ENCODE results near the gene MAN2A1.

The MAN2A1 gene

GRCh38 chr5:109688970-109689739 lies 572 bp upstream of the MAN2A1 start (continued):
- TF ChIP-seq ZNF214 (tag by site-specific recombination; IDR thresholded peaks at IDR 0.05; ENCODE audit: borderline replicate concordance) (no peak), ZNF148 (tag by site-specific recombination; IDR thresholded peaks at IDR 0.05; ENCODE audit: borderline replicate concordance) (no peak), ZNF585B (tag by site-specific recombination; IDR thresholded peaks at IDR 0.05) (no peak), ZNF19 (tag by site-specific recombination; IDR thresholded peaks at IDR 0.05; ENCODE audit: low read depth) (no peak), ZNF830 (tag by site-specific recombination; IDR thresholded peaks at IDR 0.05; ENCODE audit: low read depth) (no peak), ZNF660 (tag by site-specific recombination; IDR thresholded peaks at IDR 0.05) (0 out of 2 replicates have a peak, but pooled peaks have one; percentile 10), ZNF416 (tag by site-specific recombination; IDR thresholded peaks at IDR 0.05) (no peak), ZNF654 (tag by site-specific recombination; IDR thresholded peaks at IDR 0.05; ENCODE audit: low read depth) (no peak), ZNF223 (tag by site-specific recombination; IDR thresholded peaks at IDR 0.05) (no peak), ZNF560 (tag by site-specific recombination; IDR thresholded peaks at IDR 0.05; ENCODE audit: borderline replicate concordance) (no peak), ZNF423 (tag by site-specific recombination; IDR thresholded peaks at IDR 0.05) (0 out of 2 replicates have a peak, but pooled peaks have one; percentile 9), ZNF501 (tag by site-specific recombination; IDR thresholded peaks at IDR 0.05) (no peak; the same call in 1 of the 2 replicates), ZNF394 (tag by site-specific recombination; IDR thresholded peaks at IDR 0.05; ENCODE audit: borderline replicate concordance) (peak; percentile 1; the same call in 1 of the 2 replicates), PATZ1 (tag by site-specific recombination; IDR thresholded peaks at IDR 0.05) (peak; percentile 86), SETDB1 (IDR thresholded peaks at IDR 0.05; ENCODE audit: insufficient read length, low read length) (peak; percentile 89), ZNF302 (tag by site-specific recombination; IDR thresholded peaks at IDR 0.05; ENCODE audit: low read depth) (no peak), ZNF488 (tag by site-specific recombination; IDR thresholded peaks at IDR 0.05) (no peak), KLF1 (tag by site-specific recombination; IDR thresholded peaks at IDR 0.05) (no peak), ZNF211 (tag by site-specific recombination; IDR thresholded peaks at IDR 0.05; ENCODE audit: low read depth) (no peak), ZNF280C (tag by site-specific recombination; IDR thresholded peaks at IDR 0.05) (no peak)
- TF ChIP-seq, protein P1, sequence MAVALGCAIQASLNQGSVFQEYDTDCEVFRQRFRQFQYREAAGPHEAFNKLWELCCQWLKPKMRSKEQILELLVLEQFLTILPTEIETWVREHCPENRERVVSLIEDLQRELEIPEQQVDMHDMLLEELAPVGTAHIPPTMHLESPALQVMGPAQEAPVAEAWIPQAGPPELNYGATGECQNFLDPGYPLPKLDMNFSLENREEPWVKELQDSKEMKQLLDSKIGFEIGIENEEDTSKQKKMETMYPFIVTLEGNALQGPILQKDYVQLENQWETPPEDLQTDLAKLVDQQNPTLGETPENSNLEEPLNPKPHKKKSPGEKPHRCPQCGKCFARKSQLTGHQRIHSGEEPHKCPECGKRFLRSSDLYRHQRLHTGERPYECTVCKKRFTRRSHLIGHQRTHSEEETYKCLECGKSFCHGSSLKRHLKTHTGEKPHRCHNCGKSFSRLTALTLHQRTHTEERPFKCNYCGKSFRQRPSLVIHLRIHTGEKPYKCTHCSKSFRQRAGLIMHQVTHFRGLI (tag by site-specific recombination; IDR thresholded peaks at IDR 0.05): no peak
- TF ChIP-seq, protein P2, sequence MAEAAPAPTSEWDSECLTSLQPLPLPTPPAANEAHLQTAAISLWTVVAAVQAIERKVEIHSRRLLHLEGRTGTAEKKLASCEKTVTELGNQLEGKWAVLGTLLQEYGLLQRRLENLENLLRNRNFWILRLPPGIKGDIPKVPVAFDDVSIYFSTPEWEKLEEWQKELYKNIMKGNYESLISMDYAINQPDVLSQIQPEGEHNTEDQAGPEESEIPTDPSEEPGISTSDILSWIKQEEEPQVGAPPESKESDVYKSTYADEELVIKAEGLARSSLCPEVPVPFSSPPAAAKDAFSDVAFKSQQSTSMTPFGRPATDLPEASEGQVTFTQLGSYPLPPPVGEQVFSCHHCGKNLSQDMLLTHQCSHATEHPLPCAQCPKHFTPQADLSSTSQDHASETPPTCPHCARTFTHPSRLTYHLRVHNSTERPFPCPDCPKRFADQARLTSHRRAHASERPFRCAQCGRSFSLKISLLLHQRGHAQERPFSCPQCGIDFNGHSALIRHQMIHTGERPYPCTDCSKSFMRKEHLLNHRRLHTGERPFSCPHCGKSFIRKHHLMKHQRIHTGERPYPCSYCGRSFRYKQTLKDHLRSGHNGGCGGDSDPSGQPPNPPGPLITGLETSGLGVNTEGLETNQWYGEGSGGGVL (tag by site-specific recombination; IDR thresholded peaks at IDR 0.05): peak; percentile 91
- TF ChIP-seq, protein P3, sequence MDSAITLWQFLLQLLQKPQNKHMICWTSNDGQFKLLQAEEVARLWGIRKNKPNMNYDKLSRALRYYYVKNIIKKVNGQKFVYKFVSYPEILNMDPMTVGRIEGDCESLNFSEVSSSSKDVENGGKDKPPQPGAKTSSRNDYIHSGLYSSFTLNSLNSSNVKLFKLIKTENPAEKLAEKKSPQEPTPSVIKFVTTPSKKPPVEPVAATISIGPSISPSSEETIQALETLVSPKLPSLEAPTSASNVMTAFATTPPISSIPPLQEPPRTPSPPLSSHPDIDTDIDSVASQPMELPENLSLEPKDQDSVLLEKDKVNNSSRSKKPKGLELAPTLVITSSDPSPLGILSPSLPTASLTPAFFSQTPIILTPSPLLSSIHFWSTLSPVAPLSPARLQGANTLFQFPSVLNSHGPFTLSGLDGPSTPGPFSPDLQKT (IDR thresholded peaks at IDR 0.05; ENCODE audit: borderline replicate concordance, low read depth, low read length): no peak
- TF ChIP-seq, protein P4, sequence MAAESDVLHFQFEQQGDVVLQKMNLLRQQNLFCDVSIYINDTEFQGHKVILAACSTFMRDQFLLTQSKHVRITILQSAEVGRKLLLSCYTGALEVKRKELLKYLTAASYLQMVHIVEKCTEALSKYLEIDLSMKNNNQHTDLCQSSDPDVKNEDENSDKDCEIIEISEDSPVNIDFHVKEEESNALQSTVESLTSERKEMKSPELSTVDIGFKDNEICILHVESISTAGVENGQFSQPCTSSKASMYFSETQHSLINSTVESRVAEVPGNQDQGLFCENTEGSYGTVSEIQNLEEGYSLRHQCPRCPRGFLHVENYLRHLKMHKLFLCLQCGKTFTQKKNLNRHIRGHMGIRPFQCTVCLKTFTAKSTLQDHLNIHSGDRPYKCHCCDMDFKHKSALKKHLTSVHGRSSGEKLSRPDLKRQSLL (tag by site-specific recombination; IDR thresholded peaks at IDR 0.05): peak; percentile 100
